ENCODE measurements around the gene NAGK. TPM values are rescaled to one million over a fixed set of nuclear protein-coding genes. Genes with fewer than 3 reads are reported as not detected.
A peak's percentile ranks its signal among the peaks of the same experiment; 100 is the strongest.
"Not testable (repeated sequence)": the region's sequence is repeated elsewhere in the genome, so short reads cannot be mapped to it uniquely, and the experiment has no call there.

NAGK gene
- total RNA-seq, 1 donor from 2014 or later: 208 TPM

DNA sequence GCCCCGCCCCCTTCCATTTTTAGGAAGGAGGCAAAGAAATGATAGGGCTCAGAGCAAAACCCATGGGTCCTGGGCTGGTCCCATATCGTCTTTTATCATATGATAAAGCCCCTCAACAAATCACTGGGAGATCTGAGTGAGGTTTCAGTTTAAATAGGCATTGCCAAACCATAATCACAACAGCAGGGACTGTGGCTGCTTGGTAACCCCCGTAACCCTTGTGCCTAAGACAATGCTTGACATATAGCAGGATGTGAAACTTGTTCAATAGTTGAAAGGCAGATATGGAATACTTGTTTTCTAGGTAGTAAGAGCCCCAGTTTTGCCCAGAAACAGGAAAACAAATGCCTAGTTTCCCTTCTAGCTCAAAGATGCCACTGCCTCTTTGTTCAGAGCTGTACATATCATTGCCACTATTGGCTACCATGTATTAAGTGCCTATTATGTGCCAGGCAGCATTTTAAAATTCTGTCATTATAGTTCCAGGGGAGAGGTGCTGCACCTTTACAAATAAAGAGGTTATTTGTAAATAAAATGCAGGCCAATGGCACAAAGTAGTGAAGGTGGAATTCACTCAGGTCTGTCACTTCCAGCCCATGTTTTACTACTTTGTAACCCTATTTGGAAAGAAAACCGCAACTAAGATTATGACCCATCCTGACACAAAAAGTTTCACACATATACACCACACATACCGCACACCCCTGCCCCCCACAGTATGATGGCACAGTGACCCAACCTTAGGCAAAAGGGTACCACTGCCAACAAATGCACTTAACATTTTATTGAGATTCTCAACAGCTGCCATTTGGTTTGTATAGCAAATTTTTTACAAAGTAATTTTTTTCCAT, 14.2 kb downstream of the NAGK start:
- no peak for ATAC-seq (ENCODE audit: low read depth)
- CTCF ChIA-PET: no interaction called here
- POLR2A ChIA-PET: interaction anchor here (0.6 to 2.1 kb wide), 2 partner anchors 11 to 15 kb away, joined by 3 to 9 read pairs; no protein-coding TSS in a partner anchor

DNA sequence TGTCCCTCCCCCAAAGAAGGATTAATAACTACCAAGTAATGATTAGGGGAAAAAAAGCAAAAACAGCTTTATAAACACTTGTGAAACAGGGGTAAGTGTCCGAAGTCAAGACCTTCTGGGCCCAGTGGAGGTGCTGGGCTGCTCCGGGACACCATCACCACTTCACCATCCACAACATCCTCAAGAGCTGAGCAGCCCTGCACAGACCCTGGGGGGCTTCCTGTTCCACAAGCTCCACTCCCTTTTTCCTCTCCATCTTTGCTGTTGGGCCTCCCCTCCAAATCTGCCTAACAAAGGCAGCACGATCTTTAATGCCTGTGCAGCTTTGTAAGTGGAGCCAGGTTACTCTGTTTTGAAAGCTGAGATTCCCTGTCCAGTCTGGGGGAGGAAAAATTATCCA, 14.8 kb downstream of the NAGK start:
- H3K4me3 Mint-ChIP-seq; CTCF ChIA-PET; DNase-seq; H3K9me3 Mint-ChIP-seq; ATAC-seq (ENCODE audit: low read depth); intact Hi-C loops (cut with micrococcal nuclease); H3K27ac Mint-ChIP-seq: not testable (repeated sequence)
- H3K27me3 Mint-ChIP-seq: peaks cover 14% of the 10 kb centered on the region
- H3K4me1 Mint-ChIP-seq: peaks cover 14% of the 10 kb centered on the region
- H3K36me3 Mint-ChIP-seq (ENCODE audit: low read depth): peaks cover 12% of the 10 kb centered on the region
- POLR2A ChIA-PET: interaction anchor here (1.5 to 2.1 kb wide), 2 partner anchors 12 to 15 kb away, joined by 8 to 9 read pairs; partner anchors contain the start of gene NAGK

More for the DNA sequence above, 14.2 kb downstream of the NAGK start:
- TF ChIP-seq, protein P1, sequence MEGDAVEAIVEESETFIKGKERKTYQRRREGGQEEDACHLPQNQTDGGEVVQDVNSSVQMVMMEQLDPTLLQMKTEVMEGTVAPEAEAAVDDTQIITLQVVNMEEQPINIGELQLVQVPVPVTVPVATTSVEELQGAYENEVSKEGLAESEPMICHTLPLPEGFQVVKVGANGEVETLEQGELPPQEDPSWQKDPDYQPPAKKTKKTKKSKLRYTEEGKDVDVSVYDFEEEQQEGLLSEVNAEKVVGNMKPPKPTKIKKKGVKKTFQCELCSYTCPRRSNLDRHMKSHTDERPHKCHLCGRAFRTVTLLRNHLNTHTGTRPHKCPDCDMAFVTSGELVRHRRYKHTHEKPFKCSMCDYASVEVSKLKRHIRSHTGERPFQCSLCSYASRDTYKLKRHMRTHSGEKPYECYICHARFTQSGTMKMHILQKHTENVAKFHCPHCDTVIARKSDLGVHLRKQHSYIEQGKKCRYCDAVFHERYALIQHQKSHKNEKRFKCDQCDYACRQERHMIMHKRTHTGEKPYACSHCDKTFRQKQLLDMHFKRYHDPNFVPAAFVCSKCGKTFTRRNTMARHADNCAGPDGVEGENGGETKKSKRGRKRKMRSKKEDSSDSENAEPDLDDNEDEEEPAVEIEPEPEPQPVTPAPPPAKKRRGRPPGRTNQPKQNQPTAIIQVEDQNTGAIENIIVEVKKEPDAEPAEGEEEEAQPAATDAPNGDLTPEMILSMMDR (IDR thresholded peaks at IDR 0.05): no peak
- Mint-ChIP-seq H3K27ac (peak overlapping the region; percentile 30), H3K36me3 (ENCODE audit: low read depth) (peaks cover 19% of the 10 kb centered on the region), H3K4me3 (no peak overlapping the region), H3K4me1 (peaks cover 14% of the 10 kb centered on the region), H3K9me3 (no peaks in the 10 kb centered on the region), H3K27me3 (peaks cover 11% of the 10 kb centered on the region)
- no peak for DNase-seq
- intact Hi-C loops (cut with micrococcal nuclease): no loop called here

DNA sequence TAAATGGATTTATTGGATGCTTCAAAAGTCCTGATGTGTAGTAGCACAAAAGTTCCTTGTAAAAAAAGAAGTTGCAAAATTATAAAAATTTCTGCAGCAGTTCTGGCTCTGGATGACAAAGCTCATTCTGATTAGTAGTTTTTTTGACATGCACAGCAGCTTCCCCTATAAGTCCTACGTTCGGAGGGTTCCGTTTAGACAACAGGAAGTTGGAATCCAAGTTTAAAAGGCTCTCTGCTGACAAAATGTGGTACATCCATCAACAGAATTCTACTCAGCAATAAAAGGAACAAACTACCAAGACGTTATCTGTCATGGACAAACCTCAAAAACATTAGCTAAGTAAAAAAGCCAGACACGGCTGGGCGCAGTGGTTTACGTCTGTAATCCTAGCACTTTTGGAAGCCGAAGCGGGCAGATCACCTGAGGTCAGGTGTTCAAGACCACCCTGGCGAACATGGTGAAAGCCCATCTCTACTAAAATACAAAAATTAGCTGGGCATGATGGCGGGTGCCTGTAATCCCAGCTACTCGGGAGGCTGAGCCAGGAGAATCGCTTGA, 15.4 kb downstream of the NAGK start:
- CTCF ChIA-PET; H3K36me3 Mint-ChIP-seq (ENCODE audit: low read depth); H3K27ac Mint-ChIP-seq; DNase-seq; intact Hi-C loops (cut with micrococcal nuclease); ATAC-seq (ENCODE audit: low read depth); H3K9me3 Mint-ChIP-seq: not testable (repeated sequence)
- Mint-ChIP-seq H3K27me3 (peaks cover 19% of the 10 kb centered on the region), H3K4me3 (peak overlapping the region; percentile 52), H3K4me1 (peaks cover 14% of the 10 kb centered on the region)
- POLR2A ChIA-PET: interaction anchor here (1.5 to 2.1 kb wide), 2 partner anchors 12 to 16 kb away, joined by 8 to 9 read pairs; partner anchors contain the start of gene NAGK

DNA sequence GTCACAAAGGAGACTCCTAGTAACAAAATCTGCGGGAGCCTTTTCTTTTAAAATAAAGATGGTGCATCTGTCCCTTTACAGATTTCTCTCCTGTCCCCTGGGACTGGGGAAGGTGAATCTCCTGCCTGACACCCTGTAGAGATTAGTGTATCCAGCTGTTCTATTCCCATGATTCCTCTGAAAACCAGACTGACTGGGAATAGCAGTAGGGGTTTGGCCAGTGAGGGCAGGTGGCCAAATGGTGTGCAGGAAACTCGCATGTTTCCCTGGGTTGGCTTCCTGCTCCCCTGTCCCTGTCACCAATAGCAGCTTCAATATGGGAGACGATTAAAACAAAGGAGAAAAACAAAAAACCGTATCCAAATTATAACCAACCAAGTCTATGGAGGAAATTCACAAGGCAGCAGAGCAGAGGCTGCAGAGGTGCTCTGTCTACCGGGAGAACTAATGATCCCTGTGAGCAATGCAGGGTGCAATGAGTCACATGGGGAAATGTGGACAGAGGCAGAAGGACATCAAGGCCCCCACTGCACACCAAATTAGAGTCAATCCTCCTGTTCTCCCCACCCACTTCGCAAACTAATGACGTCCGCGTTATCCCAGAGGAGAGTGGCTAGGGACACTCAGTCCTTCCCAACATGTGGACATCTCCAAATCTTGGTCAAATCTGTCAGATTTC, 17.0 kb downstream of the NAGK start:
- intact Hi-C loops (cut with micrococcal nuclease); H3K4me3 Mint-ChIP-seq; H3K36me3 Mint-ChIP-seq (ENCODE audit: low read depth); H3K27ac Mint-ChIP-seq; CTCF ChIA-PET; POLR2A ChIA-PET; H3K9me3 Mint-ChIP-seq; ATAC-seq (ENCODE audit: low read depth); DNase-seq: not testable (repeated sequence)
- H3K4me1 Mint-ChIP-seq: peaks cover 14% of the 10 kb centered on the region
- peaks cover 31% of the 10 kb centered on the region for H3K27me3 Mint-ChIP-seq

DNA sequence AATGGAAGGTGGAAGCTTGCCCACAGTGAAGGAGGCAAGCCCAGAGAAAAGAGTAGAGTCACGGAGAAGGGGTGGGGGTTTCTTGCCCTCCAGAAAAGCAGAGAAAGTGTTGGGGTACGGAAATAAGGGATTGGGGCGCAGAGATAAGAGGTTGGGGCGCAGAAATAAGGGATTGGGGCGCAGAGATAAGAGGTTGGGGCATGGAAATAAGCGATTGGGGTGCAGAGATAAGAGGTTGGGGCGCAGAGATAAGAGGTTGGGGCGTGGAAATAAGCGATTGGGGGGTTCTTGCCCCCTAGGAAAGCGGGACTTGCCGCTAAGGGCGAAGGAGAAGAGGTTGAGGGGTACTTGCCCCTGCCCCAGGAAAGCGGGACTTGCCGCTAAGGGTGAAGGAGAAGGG, 21.0 kb downstream of the NAGK start:
- H3K9me3 Mint-ChIP-seq; H3K4me1 Mint-ChIP-seq; CTCF ChIA-PET; DNase-seq; POLR2A ChIA-PET; H3K4me3 Mint-ChIP-seq; intact Hi-C loops (cut with micrococcal nuclease); H3K36me3 Mint-ChIP-seq (ENCODE audit: low read depth); H3K27ac Mint-ChIP-seq; ATAC-seq (ENCODE audit: low read depth): not testable (repeated sequence)
- peaks cover 34% of the 10 kb centered on the region for H3K27me3 Mint-ChIP-seq

DNA sequence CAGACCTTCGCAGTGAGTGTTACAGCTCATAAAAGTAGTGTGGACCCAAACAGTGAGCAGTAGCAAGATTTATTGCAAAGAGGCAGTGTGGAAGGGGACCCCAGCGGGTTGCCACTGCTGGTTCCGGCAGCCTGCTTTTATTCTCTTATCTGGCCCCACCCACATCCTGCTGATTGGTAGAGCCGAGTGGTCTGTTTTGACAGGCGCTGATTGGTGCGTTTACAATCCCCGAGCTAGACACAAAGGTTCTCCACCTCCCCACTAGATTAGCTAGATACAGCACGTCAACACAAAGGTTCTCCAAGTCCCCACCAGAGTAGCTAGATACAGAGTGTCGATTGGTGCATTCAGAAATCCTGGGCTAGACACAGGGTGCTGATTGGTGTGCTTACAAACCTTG, 23.4 kb downstream of the NAGK start:
- CTCF ChIA-PET; intact Hi-C loops (cut with micrococcal nuclease): not testable (repeated sequence)

DNA sequence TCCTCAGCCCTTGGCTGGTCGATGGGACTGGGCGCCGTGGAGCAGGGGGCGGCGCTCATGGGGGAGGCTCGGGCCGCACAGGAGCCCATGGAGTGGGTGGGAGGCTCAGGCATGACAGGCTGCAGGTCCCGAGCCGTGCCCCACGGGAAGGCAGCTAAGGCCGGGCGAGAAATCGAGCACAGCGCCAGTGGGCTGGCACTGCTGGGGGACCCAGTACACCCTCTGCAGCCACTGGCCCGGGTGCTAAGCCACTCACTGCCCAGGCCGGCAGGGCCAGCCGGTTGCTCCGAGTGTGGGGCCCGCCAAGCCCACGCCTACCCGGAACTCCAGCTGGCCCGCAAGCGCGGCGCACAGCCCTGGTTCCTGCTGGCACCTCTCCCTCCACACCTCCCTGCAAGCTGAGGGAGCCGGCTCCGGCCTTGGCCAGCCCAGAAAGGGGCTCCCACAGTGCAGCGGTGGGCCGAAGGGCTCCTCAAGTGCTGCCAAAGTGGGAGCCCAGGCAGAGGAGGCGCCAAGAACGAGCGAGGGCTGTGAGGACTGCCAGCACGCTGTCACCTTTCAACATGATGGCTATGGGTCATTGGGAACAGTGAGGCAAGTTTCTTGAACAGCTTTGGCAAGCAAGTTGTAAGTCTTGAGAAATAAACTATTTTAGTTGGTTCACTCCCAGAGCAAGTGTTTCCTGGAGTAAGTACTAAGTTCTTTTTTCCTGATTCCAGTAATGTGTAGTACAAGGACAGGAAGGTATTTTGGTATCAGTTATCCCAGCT, 24.2 kb downstream of the NAGK start:
- CTCF ChIA-PET; ATAC-seq (ENCODE audit: low read depth); intact Hi-C loops (cut with micrococcal nuclease); DNase-seq; H3K9me3 Mint-ChIP-seq; H3K4me1 Mint-ChIP-seq; POLR2A ChIA-PET; H3K27ac Mint-ChIP-seq; H3K4me3 Mint-ChIP-seq; H3K36me3 Mint-ChIP-seq (ENCODE audit: low read depth): not testable (repeated sequence)
- H3K27me3 Mint-ChIP-seq: peaks cover 23% of the 10 kb centered on the region

More for the DNA sequence above, 23.4 kb downstream of the NAGK start:
- H3K4me1 Mint-ChIP-seq; ATAC-seq (ENCODE audit: low read depth); H3K27ac Mint-ChIP-seq; H3K36me3 Mint-ChIP-seq (ENCODE audit: low read depth); DNase-seq; POLR2A ChIA-PET; H3K9me3 Mint-ChIP-seq; H3K4me3 Mint-ChIP-seq: not testable (repeated sequence)
- H3K27me3 Mint-ChIP-seq: peaks cover 31% of the 10 kb centered on the region

All from activated B cell treated with CpG ODN at 0.5 μM for 24 hours (primary cell).